GM23248 (cell line): ENCODE measurements around the gene BRD2.

Source experiments
- EZH2 ChIP-seq: fragments of 200-600 bp; sonication (generic); IDR thresholded peaks from 2 replicates; pipeline ENCODE4 v1.6.1; 2018; ENCODE audit warnings: antibody characterized with exemption, mild to moderate bottlenecking; ENCODE audit not compliant: insufficient read depth, poor library complexity, severe bottlenecking
- EZH2phosphoT487 ChIP-seq: fragments of 200-600 bp; sonication (generic); IDR thresholded peaks from 2 replicates; pipeline ENCODE4 v1.6.1; 2018; ENCODE audit warnings: antibody characterized with exemption, moderate library complexity, mild to moderate bottlenecking, low read depth; ENCODE audit not compliant: insufficient read depth

- no peak for TF ChIP-seq EZH2
- no peak for TF ChIP-seq EZH2phosphoT487
Measured at GRCh38 chr6:32993363-32993973, 25.1 kb downstream of the BRD2 start.
